Measurements from ENCODE around the gene OVCA2. TPM values are rescaled to one million over a fixed set of nuclear protein-coding genes. Genes with fewer than 3 reads are reported as not detected.

Gene OVCA2
- total and polyA plus RNA-seq, 10 donors, result 20.9 to 68.8 (median 35.6) TPM

DNA sequence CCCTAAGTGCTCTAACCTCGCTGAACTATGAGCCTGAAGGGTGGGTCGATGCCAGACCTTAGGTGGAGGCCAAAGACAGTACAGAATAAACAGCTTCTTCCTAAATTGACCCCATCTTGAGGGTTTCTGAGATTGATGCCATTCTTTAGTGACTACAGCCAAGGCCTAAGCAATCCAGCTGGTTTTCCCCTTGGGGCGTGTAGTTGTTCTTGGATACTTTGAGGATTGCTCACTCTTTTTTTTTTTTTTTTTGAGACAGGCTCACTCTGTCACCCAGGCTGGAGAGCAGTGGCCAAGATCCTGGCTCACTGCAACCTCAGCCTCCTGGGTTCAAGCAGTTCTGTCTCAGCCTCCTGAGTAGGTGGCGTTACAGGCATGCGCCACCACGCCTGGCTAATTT, 2.0 kb downstream of the OVCA2 start:
- H3K9me3 ChIP-seq, result no peaks in the 10 kb centered on the region
- H3K4me1 ChIP-seq, result peaks cover 4 to 45% (median 33%) of the 10 kb centered on the region in 6 donors
- H3K36me3 ChIP-seq, result peaks cover 0 to 40% (median 22%) of the 10 kb centered on the region in 6 donors
- peaks cover 0 to 17% (median 0%) of the 10 kb centered on the region in 7 donors for H3K27me3 ChIP-seq (replicated peaks in 1 of 7)
- 88 to 95% (median 93%) methylated on average over 6 of the region's 6 CpGs for WGBS, 5 donors
- no peak overlapping the region for H3K4me3 ChIP-seq
- no peak for TF ChIP-seq POLR2A (IDR thresholded peaks at IDR 0.05)
- TF ChIP-seq, protein P1, sequence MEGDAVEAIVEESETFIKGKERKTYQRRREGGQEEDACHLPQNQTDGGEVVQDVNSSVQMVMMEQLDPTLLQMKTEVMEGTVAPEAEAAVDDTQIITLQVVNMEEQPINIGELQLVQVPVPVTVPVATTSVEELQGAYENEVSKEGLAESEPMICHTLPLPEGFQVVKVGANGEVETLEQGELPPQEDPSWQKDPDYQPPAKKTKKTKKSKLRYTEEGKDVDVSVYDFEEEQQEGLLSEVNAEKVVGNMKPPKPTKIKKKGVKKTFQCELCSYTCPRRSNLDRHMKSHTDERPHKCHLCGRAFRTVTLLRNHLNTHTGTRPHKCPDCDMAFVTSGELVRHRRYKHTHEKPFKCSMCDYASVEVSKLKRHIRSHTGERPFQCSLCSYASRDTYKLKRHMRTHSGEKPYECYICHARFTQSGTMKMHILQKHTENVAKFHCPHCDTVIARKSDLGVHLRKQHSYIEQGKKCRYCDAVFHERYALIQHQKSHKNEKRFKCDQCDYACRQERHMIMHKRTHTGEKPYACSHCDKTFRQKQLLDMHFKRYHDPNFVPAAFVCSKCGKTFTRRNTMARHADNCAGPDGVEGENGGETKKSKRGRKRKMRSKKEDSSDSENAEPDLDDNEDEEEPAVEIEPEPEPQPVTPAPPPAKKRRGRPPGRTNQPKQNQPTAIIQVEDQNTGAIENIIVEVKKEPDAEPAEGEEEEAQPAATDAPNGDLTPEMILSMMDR (IDR thresholded peaks at IDR 0.05 in 8 of 11, conservative IDR thresholded peaks at IDR 0.05 in 3 of 11), result no peak
- no peak for TF ChIP-seq POLR2AphosphoS5 (IDR thresholded peaks at IDR 0.05)
- DNase-seq, result no peak
- intact Hi-C loops (cut with DNase I; ENCODE audit: low total_unique reads), result no loop called here
- H3K27ac ChIP-seq, result no peak overlapping the region

DNA sequence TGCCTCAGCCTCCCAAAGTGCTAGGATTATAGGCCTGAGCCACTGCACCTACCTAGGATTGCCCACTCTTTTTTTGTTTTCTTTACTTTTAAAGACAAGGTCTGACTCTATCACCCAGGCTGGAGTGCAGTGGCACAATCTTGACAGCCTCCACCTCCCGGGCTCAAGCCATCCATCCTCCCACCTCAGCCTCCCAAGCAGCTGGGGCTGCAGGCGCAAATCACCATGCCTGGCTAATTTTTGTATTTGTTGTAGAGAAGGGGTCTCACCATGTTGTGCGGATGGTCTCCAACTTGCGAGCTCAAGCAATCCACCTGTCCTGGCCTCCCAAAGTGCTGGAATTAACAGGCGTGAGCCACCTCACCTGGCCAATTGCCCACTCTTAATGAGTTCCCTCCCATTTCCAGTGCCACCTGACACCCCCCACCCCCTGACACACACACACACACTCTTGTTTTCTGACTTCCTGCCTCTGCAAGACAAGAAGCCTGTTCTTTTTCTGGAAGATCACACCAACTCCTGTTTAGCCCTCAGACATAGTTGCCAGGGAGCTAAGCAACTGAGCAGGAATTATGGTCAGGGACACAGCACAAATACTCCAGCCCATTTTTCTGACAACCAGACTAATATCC, 2.6 kb downstream of the OVCA2 start:
- H3K9me3 ChIP-seq, result no peaks in the 10 kb centered on the region
- H3K27me3 ChIP-seq (replicated peaks in 1 of 7), result peaks cover 0 to 22% (median under 1%) of the 10 kb centered on the region in 7 donors
- TF ChIP-seq POLR2AphosphoS5 (IDR thresholded peaks at IDR 0.05) (no peak), POLR2A (IDR thresholded peaks at IDR 0.05) (no peak)
- TF ChIP-seq, protein P1 (IDR thresholded peaks at IDR 0.05 in 8 of 11, conservative IDR thresholded peaks at IDR 0.05 in 3 of 11), result no peak
- 94 to 97% (median 95%) methylated on average over 5 of the region's 5 CpGs for WGBS, 5 donors
- peak; percentile 50 for DNase-seq
- intact Hi-C loops (cut with DNase I; ENCODE audit: low total_unique reads), result no loop called here
- peaks cover 9 to 51% (median 39%) of the 10 kb centered on the region in 6 donors for H3K4me1 ChIP-seq
- peaks cover 0 to 37% (median 21%) of the 10 kb centered on the region in 6 donors for H3K36me3 ChIP-seq
- H3K27ac ChIP-seq, result no peak overlapping the region
- no peak overlapping the region for H3K4me3 ChIP-seq

DNA sequence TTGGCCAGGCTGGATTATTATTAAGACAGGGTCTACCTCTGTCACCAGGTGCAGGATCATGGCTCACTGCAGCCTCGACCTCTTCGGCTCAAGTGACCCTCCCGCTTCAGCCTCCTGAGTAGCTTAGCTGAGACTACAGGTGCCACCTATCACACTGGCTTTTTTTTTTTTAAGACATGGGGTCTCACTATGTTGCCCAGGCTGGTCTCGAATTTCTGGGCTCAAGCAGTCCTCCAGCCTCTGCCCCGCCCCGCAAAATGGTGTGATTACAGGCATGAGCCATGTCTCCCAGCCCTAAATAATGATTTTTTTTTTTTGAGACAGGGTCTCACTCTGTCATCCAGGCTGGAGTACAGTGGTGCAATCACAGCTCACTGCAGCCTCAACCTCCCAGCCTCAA, 5.8 kb downstream of the OVCA2 start:
- 86 to 93% (median 91%) methylated on average over 6 of the region's 6 CpGs for WGBS, 5 donors

DNA sequence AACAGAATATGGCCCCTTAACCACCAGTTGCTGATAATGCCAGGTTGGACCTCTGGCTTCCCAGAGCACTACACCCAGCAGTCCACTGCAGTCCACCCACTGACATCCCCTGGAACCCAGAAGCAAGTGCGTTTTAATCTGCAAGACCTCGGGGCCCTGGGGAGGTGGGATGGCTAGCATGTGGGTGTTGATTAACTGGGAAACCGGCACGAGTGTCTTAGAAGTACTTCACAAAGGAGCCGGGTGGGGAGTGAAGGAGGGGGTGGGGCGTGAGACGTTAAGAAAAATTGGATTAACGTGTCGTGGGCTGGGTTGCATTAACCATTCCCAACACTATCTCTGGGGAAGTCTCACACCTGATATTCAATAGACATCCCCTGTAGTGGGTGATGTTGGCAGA, 7.0 kb downstream of the OVCA2 start:
- intact Hi-C loops (cut with DNase I; ENCODE audit: low total_unique reads), result no loop called here
- DNase-seq, result no peak
- no peaks in the 10 kb centered on the region for H3K9me3 ChIP-seq
- H3K27me3 ChIP-seq (replicated peaks in 1 of 7), result peaks cover 0 to 59% (median 30%) of the 10 kb centered on the region in 7 donors
- peak overlapping the region in 1 of 8 donors; percentile 93 for H3K4me3 ChIP-seq
- TF ChIP-seq, protein P1 (IDR thresholded peaks at IDR 0.05 in 8 of 11, conservative IDR thresholded peaks at IDR 0.05 in 3 of 11), result no peak
- TF ChIP-seq POLR2AphosphoS5 (IDR thresholded peaks at IDR 0.05) (no peak), POLR2A (IDR thresholded peaks at IDR 0.05) (no peak)
- H3K36me3 ChIP-seq, result peaks cover 0 to 11% (median 5%) of the 10 kb centered on the region in 6 donors
- peak overlapping the region in 1 of 8 donors; percentile 59 for H3K27ac ChIP-seq
- 20 to 43% (median 24%) methylated on average over 9 of the region's 9 CpGs for WGBS, 5 donors
- H3K4me1 ChIP-seq, result peaks cover 30 to 53% (median 40%) of the 10 kb centered on the region in 6 donors

More for the DNA sequence above, 5.8 kb downstream of the OVCA2 start:
- TF ChIP-seq POLR2AphosphoS5 (IDR thresholded peaks at IDR 0.05) (no peak), POLR2A (IDR thresholded peaks at IDR 0.05) (no peak)
- TF ChIP-seq, protein P1 (IDR thresholded peaks at IDR 0.05 in 8 of 11, conservative IDR thresholded peaks at IDR 0.05 in 3 of 11), result no peak
- no peaks in the 10 kb centered on the region for H3K9me3 ChIP-seq
- intact Hi-C loops (cut with DNase I; ENCODE audit: low total_unique reads), result no loop called here
- H3K4me1 ChIP-seq, result peaks cover 22 to 56% (median 43%) of the 10 kb centered on the region in 6 donors
- H3K27me3 ChIP-seq (replicated peaks in 1 of 7), result peaks cover 0 to 49% (median 24%) of the 10 kb centered on the region in 7 donors
- no peak overlapping the region for H3K4me3 ChIP-seq
- H3K27ac ChIP-seq, result no peak overlapping the region
- no peak for DNase-seq
- peaks cover 0 to 23% (median 16%) of the 10 kb centered on the region in 6 donors for H3K36me3 ChIP-seq

All from spleen (tissue), 11 donors.